ENCODE results near the gene TBC1D4.

GRCh38 chr13:75299913-75300862 lies 181.8 kb downstream of the TBC1D4 start:
- TF ChIP-seq CTCF (IDR thresholded peaks at IDR 0.05) (no peak), POLR2AphosphoS5 (IDR thresholded peaks at IDR 0.05) (no peak), POLR2A (IDR thresholded peaks at IDR 0.05; ENCODE audit: low read depth) (no peak)

Measured in esophagus muscularis mucosa (tissue), 3 donors.